HEK293 (cell line): ENCODE measurements around the gene MELTF.

Experiments
- CTCF ChIA-PET: fragments of 350-600 bp; formaldehyde crosslinking; extraction: SDS; loops from one replicate; lab custom pipeline; 2021; ENCODE audit warnings: antibody characterized with exemption; lab: Yijun Ruan, JAX
- POLR2A ChIA-PET: fragments of 300-600 bp; formaldehyde crosslinking; extraction: SDS; loops from one replicate; lab custom pipeline; 2020; ENCODE audit warnings: antibody characterized with exemption, inconsistent platforms; lab: Yijun Ruan, JAX
- H3K27ac ChIP-seq: fragments of 200-500 bp; sonication (Bioruptor generic); 2 replicates; pipeline ENCODE4 v1.5.1; 2014; ENCODE audit warnings: low read depth, low read length, control low read depth, inconsistent platforms; ENCODE audit errors: extremely low read depth
- H3K36me3 ChIP-seq, 2 experiments: fragments of 200-500 bp in 1 of 2; sonication (Bioruptor generic) in 1 of 2; 1 replicate in 1 of 2; 2 replicates in 1 of 2; pipeline ENCODE4 v1.5.1; 2014 to 2017; ENCODE audit warnings: inconsistent platforms in 2 of 2, low read length in 2 of 2; ENCODE audit not compliant: control insufficient read depth in 2 of 2, insufficient read depth in 1 of 2
- H3K4me1 ChIP-seq: fragments of 200-500 bp; sonication (Bioruptor generic); 2 replicates; pipeline ENCODE4 v1.5.1; 2014; ENCODE audit warnings: mild to moderate bottlenecking, low read length, inconsistent platforms; ENCODE audit not compliant: control insufficient read depth, insufficient read depth
- H3K4me3 ChIP-seq: 2 replicates; pipeline ENCODE4 v1.5.1; 2011; ENCODE audit warnings: low read depth, mild to moderate bottlenecking, control low read depth, low read length, moderate library complexity
- H3K9me3 ChIP-seq: fragments of 200-500 bp; sonication (Bioruptor generic); 2 replicates; pipeline ENCODE4 v1.5.1; 2014; ENCODE audit warnings: low read depth, low read length, inconsistent platforms; ENCODE audit not compliant: control insufficient read depth, insufficient read depth
- IKZF3 ChIP-seq: fragments of 450-650 bp; IDR thresholded peaks from 2 replicates; pipeline ENCODE4 v1.5.0; 2018; ENCODE audit warnings: missing biosample characterization, mild to moderate bottlenecking, missing genetic modification characterization, moderate library complexity
- SCRT1 ChIP-seq: fragments of 450-650 bp; formaldehyde crosslinking; IDR thresholded peaks from 2 replicates; pipeline ENCODE4 v1.5.1; 2016; ENCODE audit warnings: missing biosample characterization, missing genetic modification characterization, borderline replicate concordance
- TRIM28 ChIP-seq: IDR thresholded peaks from 2 replicates; pipeline ENCODE4 v1.6.1; 2011; ENCODE audit warnings: low read length, control low read depth, borderline replicate concordance
- ZIC2 ChIP-seq: fragments of 450-650 bp; formaldehyde crosslinking; IDR thresholded peaks from 2 replicates; pipeline ENCODE4 v1.5.1; 2016; ENCODE audit warnings: missing biosample characterization, missing genetic modification characterization
- ZNF155 ChIP-seq: fragments of 450-650 bp; formaldehyde crosslinking; IDR thresholded peaks from 2 replicates; pipeline ENCODE4 v1.5.1; 2016; ENCODE audit warnings: missing biosample characterization, missing genetic modification characterization
- ZNF175 ChIP-seq: fragments of 450-650 bp; formaldehyde crosslinking; IDR thresholded peaks from 2 replicates; pipeline ENCODE4 v1.5.1; 2016; ENCODE audit warnings: missing biosample characterization, missing genetic modification characterization
- ZNF302 ChIP-seq: fragments of 450-650 bp; formaldehyde crosslinking; IDR thresholded peaks from 2 replicates; pipeline ENCODE4 v1.5.1; 2016; ENCODE audit warnings: missing biosample characterization, missing genetic modification characterization, low read depth
- ZNF354C ChIP-seq: fragments of 450-650 bp; formaldehyde crosslinking; IDR thresholded peaks from 2 replicates; pipeline ENCODE4 v1.5.1; 2016; ENCODE audit warnings: missing biosample characterization, missing genetic modification characterization, low read depth, borderline replicate concordance
- ZNF416 ChIP-seq: fragments of 450-650 bp; formaldehyde crosslinking; IDR thresholded peaks from 2 replicates; pipeline ENCODE4 v1.5.1; 2016; ENCODE audit warnings: missing biosample characterization, missing genetic modification characterization
- ZNF571 ChIP-seq: fragments of 450-650 bp; formaldehyde crosslinking; IDR thresholded peaks from 2 replicates; pipeline ENCODE4 v1.5.0; 2017; ENCODE audit warnings: missing biosample characterization, missing genetic modification characterization
- ZNF596 ChIP-seq: fragments of 450-650 bp; IDR thresholded peaks from 2 replicates; pipeline ENCODE4 v1.5.0; 2018; ENCODE audit warnings: missing biosample characterization, mild to moderate bottlenecking, missing genetic modification characterization, moderate library complexity
- ZNF629 ChIP-seq: fragments of 450-650 bp; formaldehyde crosslinking; IDR thresholded peaks from 2 replicates; pipeline ENCODE4 v1.5.1; 2017; ENCODE audit warnings: missing biosample characterization, missing genetic modification characterization
- ZXDB ChIP-seq: fragments of 450-650 bp; formaldehyde crosslinking; IDR thresholded peaks from 2 replicates; pipeline ENCODE4 v1.5.1; 2016; ENCODE audit warnings: missing biosample characterization, missing genetic modification characterization
- TF ChIP-seq, protein P1 (sequence below): fragments of 450-650 bp; formaldehyde crosslinking; IDR thresholded peaks from 2 replicates; pipeline ENCODE4 v1.5.1; 2017; ENCODE audit warnings: missing biosample characterization, mild to moderate bottlenecking, missing genetic modification characterization, moderate library complexity
- TF ChIP-seq, protein P2 (sequence below): fragments of 450-650 bp; formaldehyde crosslinking; IDR thresholded peaks from 2 replicates; pipeline ENCODE4 v1.5.1; 2016; ENCODE audit warnings: missing biosample characterization, missing genetic modification characterization
- TF ChIP-seq, protein P3 (sequence below): fragments of 450-650 bp; formaldehyde crosslinking; IDR thresholded peaks from 2 replicates; pipeline ENCODE4 v1.5.1; 2016; ENCODE audit warnings: missing biosample characterization, missing genetic modification characterization, low read depth

The MELTF gene

DNA sequence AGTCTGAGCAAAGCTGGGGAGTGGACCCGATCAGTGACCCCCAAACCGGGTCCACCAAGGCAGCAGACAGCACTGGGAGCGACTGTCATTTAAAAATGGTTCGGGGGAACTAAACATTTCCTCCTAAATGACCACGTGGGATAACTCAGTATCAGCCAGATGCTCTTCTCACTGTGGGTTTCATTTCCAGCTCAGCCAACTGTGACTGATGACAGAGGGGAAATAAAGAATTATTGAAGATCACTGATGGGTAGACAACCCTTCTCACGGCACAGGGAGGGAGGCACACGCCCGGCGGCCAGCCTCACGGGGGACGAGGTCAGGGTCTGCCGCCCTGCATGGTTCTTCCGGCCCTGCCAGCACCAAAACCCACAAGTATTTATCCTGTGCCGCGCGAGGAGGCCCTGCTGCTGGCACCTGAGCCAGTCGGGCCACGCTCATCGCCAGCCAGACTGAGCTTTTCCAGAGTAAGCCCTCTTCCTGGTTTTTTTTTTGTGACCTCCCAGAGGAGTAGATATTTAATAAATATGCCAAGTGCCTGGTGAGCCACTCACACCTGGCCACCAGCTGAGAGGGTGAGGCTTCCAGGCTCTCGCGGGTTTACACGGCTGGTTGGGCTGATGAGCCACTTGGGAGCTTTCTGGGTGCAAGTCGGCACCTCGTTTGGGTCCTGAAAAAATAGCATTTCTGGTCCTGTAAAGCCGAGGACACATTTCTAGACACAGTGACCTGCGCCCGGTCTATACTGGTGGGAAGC, 6.2 kb downstream of the MELTF start (continued):
- TF ChIP-seq ZNF155 (tag by site-specific recombination): no peak
- no peak for TF ChIP-seq ZNF354C (tag by site-specific recombination)
- TF ChIP-seq, protein P1, sequence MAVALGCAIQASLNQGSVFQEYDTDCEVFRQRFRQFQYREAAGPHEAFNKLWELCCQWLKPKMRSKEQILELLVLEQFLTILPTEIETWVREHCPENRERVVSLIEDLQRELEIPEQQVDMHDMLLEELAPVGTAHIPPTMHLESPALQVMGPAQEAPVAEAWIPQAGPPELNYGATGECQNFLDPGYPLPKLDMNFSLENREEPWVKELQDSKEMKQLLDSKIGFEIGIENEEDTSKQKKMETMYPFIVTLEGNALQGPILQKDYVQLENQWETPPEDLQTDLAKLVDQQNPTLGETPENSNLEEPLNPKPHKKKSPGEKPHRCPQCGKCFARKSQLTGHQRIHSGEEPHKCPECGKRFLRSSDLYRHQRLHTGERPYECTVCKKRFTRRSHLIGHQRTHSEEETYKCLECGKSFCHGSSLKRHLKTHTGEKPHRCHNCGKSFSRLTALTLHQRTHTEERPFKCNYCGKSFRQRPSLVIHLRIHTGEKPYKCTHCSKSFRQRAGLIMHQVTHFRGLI (tag by site-specific recombination): no peak
- no peak for TF ChIP-seq ZNF571 (tag by site-specific recombination)
- no peak for TF ChIP-seq ZNF596 (tag by site-specific recombination)
- TF ChIP-seq SCRT1 (tag by site-specific recombination): no peak
- TF ChIP-seq TRIM28: no peak
- TF ChIP-seq ZNF302 (tag by site-specific recombination): no peak
- no peak for TF ChIP-seq ZXDB (tag by site-specific recombination)
- no peak for TF ChIP-seq IKZF3 (tag by site-specific recombination)
- no peak for TF ChIP-seq ZNF416 (tag by site-specific recombination)
- TF ChIP-seq, protein P2, sequence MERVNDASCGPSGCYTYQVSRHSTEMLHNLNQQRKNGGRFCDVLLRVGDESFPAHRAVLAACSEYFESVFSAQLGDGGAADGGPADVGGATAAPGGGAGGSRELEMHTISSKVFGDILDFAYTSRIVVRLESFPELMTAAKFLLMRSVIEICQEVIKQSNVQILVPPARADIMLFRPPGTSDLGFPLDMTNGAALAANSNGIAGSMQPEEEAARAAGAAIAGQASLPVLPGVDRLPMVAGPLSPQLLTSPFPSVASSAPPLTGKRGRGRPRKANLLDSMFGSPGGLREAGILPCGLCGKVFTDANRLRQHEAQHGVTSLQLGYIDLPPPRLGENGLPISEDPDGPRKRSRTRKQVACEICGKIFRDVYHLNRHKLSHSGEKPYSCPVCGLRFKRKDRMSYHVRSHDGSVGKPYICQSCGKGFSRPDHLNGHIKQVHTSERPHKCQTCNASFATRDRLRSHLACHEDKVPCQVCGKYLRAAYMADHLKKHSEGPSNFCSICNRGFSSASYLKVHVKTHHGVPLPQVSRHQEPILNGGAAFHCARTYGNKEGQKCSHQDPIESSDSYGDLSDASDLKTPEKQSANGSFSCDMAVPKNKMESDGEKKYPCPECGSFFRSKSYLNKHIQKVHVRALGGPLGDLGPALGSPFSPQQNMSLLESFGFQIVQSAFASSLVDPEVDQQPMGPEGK: no peak
- TF ChIP-seq, protein P3, sequence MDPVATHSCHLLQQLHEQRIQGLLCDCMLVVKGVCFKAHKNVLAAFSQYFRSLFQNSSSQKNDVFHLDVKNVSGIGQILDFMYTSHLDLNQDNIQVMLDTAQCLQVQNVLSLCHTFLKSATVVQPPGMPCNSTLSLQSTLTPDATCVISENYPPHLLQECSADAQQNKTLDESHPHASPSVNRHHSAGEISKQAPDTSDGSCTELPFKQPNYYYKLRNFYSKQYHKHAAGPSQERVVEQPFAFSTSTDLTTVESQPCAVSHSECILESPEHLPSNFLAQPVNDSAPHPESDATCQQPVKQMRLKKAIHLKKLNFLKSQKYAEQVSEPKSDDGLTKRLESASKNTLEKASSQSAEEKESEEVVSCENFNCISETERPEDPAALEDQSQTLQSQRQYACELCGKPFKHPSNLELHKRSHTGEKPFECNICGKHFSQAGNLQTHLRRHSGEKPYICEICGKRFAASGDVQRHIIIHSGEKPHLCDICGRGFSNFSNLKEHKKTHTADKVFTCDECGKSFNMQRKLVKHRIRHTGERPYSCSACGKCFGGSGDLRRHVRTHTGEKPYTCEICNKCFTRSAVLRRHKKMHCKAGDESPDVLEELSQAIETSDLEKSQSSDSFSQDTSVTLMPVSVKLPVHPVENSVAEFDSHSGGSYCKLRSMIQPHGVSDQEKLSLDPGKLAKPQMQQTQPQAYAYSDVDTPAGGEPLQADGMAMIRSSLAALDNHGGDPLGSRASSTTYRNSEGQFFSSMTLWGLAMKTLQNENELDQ (tag by site-specific recombination): no peak

DNA sequence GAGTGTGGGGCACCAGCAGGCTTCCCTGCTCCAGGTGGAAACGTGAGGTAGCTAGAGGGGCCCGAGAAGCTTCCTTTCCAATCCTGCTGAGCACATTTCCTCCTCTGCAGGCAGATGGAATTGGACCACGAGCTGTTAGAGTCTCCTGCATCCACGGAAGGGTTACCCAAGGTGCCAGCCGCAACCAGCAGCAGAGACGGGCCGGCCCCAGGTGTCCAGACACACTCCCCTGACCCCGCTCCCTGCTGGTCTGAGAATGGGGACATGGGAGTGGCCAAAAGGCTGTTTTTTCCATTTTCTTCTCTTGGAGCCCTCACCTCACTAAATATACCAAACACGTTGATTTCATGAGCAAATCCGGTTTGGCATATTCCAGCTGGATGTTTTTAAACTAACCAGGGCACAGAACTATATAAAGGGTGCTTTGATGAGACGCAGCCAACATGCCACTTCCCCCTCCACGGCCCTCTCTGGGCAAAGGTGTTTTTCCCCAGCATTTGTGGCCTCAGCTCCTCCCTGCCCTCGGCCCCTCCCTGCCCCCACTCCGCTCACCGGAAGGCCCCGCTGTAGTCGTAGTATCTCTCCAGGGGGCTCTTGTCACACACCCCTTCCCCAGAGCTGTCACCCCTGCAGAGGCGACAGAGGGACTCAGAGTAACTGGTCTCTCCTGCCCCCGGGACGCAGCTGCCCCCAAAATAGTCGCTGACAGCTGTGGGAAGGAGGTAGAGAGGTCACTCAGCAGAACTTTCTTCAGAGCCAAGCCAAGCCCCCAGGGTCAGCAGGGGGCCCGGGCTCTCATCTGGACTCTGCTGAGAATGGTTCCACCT, 7.0 kb downstream of the MELTF start:
- Histone ChIP-seq H3K36me3 (peaks cover 0 to 28% of the 10 kb centered on the region in 2 experiments; a peak in 1 of 3 replicates), H3K9me3 (no peaks in the 10 kb centered on the region), H3K4me3 (no peak overlapping the region), H3K4me1 (no peaks in the 10 kb centered on the region), H3K27ac (no peak overlapping the region)
- ChIA-PET CTCF (interaction anchor here (2.0 kb wide), 1 partner anchor 8 kb away, joined by 4 read pairs; no protein-coding TSS in a partner anchor), POLR2A (no interaction called here)
- no peak for TF ChIP-seq ZNF175
- TF ChIP-seq ZNF629: no peak
- TF ChIP-seq ZIC2 (tag by site-specific recombination): peak; percentile 18; the same call in 1 of the 2 replicates
